ENCODE measurements around the gene RNF223. TPM values are rescaled to one million over a fixed set of nuclear protein-coding genes. Genes with fewer than 3 reads are reported as not detected.

Gene RNF223
- total RNA-seq, 1 experiment from 2014 or later, result not detected

DNA sequence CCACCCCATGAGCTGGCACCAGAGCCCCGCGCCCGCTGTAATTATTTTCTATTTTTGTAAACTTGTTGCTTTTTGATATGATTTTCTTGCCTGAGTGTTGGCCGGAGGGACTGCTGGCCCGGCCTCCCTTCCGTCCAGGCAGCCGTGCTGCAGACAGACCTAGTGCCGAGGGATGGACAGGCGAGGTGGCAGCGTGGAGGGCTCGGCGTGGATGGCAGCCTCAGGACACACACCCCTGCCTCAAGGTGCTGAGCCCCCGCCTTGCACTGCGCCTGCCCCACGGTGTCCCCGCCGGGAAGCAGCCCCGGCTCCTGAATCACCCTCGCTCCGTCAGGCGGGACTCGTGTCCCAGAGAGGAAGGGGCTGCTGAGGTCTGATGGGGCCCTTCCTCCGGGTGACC, 19.1 kb downstream of the RNF223 start:
- H2AFZ ChIP-seq (ENCODE audit: low read length), result no peak overlapping the region
- H2BK15ac ChIP-seq (ENCODE audit: low read depth, low read length), result no peak overlapping the region
- no peak overlapping the region for H4K91ac ChIP-seq (ENCODE audit: insufficient read length, low read depth, low read length)
- H3K14ac ChIP-seq (ENCODE audit: insufficient read depth, low read length), result no peak overlapping the region
- WGBS (ENCODE audit: extremely low coverage, insufficient read length, low lambda C conversion rate), result no CpG with 5 or more reads among the region's 23 CpGs
- no peaks in the 10 kb centered on the region for H4K20me1 ChIP-seq (ENCODE audit: control insufficient read depth, insufficient read depth, insufficient read length)
- peaks cover 34% of the 10 kb centered on the region for H3K27me3 Mint-ChIP-seq (ENCODE audit: low read depth)
- no peak overlapping the region for H3T11ph ChIP-seq (ENCODE audit: low read length)
- H3K9ac ChIP-seq (ENCODE audit: extremely low read depth, insufficient read length, low read length), result no peak overlapping the region
- no peak overlapping the region for H4K5ac ChIP-seq (ENCODE audit: insufficient read length, low read depth, low read length)
- H3K4me1 ChIP-seq (ENCODE audit: insufficient read depth, low read length), result no peaks in the 10 kb centered on the region
- no peak overlapping the region for H3K27ac ChIP-seq (ENCODE audit: insufficient read length, low read depth, low read length)
- no peak overlapping the region for H3K4me2 ChIP-seq (ENCODE audit: insufficient read depth, insufficient read length, low read length)
- H2BK5ac ChIP-seq (ENCODE audit: insufficient read length, low read length), result no peak overlapping the region
- no peak overlapping the region for H3K27ac Mint-ChIP-seq
- H3K79me1 ChIP-seq (ENCODE audit: insufficient read depth, low read depth, low read length, poor library complexity, severe bottlenecking), result no peaks in the 10 kb centered on the region
- H2BK20ac ChIP-seq (ENCODE audit: low read depth, low read length, poor library complexity, severe bottlenecking), result no peak overlapping the region
- no peak for DNase-seq
- peaks cover 7 to 11% of the 10 kb centered on the region in 2 experiments for H3K4me1 Mint-ChIP-seq
- H3K4me3 Mint-ChIP-seq, result no peak overlapping the region
- peaks cover 10 to 38% (median 34%) of the 10 kb centered on the region in 3 experiments for H3K36me3 Mint-ChIP-seq (ENCODE audit: insufficient read depth in 1 of 3, low read depth in 3 of 3)
- H3K9me3 ChIP-seq (ENCODE audit: control insufficient read depth, low read depth, low read length), result no peaks in the 10 kb centered on the region
- peaks cover 8% of the 10 kb centered on the region for H3K23me2 ChIP-seq (ENCODE audit: insufficient read length, low read depth, low read length, poor library complexity, severe bottlenecking)
- H3K27me3 ChIP-seq (ENCODE audit: insufficient read depth, low read length), result peaks cover 6% of the 10 kb centered on the region; the same call in 1 of the 2 replicates
- no peaks in the 10 kb centered on the region for H3K9me3 Mint-ChIP-seq
- no peak overlapping the region for H4K8ac ChIP-seq (replicated peaks; ENCODE audit: insufficient read length, low read depth, low read length)
- H2BK120ac ChIP-seq (ENCODE audit: low read depth, low read length, poor library complexity, severe bottlenecking), result no peak overlapping the region
- no peaks in the 10 kb centered on the region; the same call in 1 of the 2 replicates for H3K79me2 ChIP-seq (ENCODE audit: insufficient read depth, low read length)
- H3K23ac ChIP-seq (ENCODE audit: insufficient read length, low read depth, low read length), result no peak overlapping the region
- no peak overlapping the region for H3K56ac ChIP-seq (ENCODE audit: insufficient read length, low read depth, low read length)
- H2AK5ac ChIP-seq (ENCODE audit: insufficient read length, low read length), result no peak overlapping the region
- TF ChIP-seq CTCF (conservative IDR thresholded peaks at IDR 0.05), result no peak
- no peak overlapping the region for H2BK12ac ChIP-seq (ENCODE audit: insufficient read length, low read depth, low read length)
- H3K4ac ChIP-seq (ENCODE audit: low read depth, low read length), result no peak overlapping the region
- no peak overlapping the region for H3K18ac ChIP-seq (ENCODE audit: insufficient read length, low read depth, low read length)
